Left ventricle myocardium inferior (tissue), 1 donor: Measurements from ENCODE around the gene DEPDC5. TPM values are rescaled to one million over a fixed set of nuclear protein-coding genes. Genes with fewer than 3 reads are reported as not detected.

Experiments used
- DNase-seq: peaks from one replicate; pipeline ENCODE4 v3.0.0-alpha.2; 2020
- H3K27ac ChIP-seq: fragments of 200-600 bp; replicated peaks from 2 replicates; pipeline ENCODE4 v1.8.0; 2021
- H3K27me3 ChIP-seq: fragments of 200-600 bp; 2 replicates; pipeline ENCODE4 v1.8.0; 2021; ENCODE audit warnings: low read depth
- H3K36me3 ChIP-seq: fragments of 200-600 bp; 2 replicates; pipeline ENCODE4 v1.8.0; 2021
- H3K4me1 ChIP-seq: fragments of 200-600 bp; 2 replicates; pipeline ENCODE4 v1.8.0; 2021
- H3K4me3 ChIP-seq: fragments of 200-600 bp; 2 replicates; pipeline ENCODE4 v1.8.0; 2021; ENCODE audit warnings: mild to moderate bottlenecking, moderate library complexity
- H3K9me3 ChIP-seq: fragments of 200-600 bp; replicated peaks from 2 replicates; pipeline ENCODE4 v1.8.0; 2021
- CTCF ChIP-seq: fragments of 200-600 bp; IDR thresholded peaks from 2 replicates; pipeline ENCODE4 v1.8.0; 2021; ENCODE audit warnings: antibody characterized with exemption, mild to moderate bottlenecking, borderline replicate concordance
- intact Hi-C: fragments of 100-400 bp; cut with micrococcal nuclease; formaldehyde crosslinking; loops from one replicate; pipeline ENCODE4 v1.11.0; 2022
- total RNA-seq: library from RNA; stranded (reverse); fragmentation: NEBNext Ultra II Directional; extraction: Animal tissue kit (Norgen Biotek cat#: 25700); gene quantifications from one replicate; pipeline ENCODE4 v1.2.1, GENCODE V29; 2021
- donor health status: DM: no; HTN: yes; CAD: no; lungs with severe emphysema.

Gene DEPDC5
- total RNA-seq, 1 donor from 2014 or later, result 11.4 TPM

- no peaks in the 10 kb centered on the region for H3K27me3 ChIP-seq
- no peak for TF ChIP-seq CTCF
- no peaks in the 10 kb centered on the region for H3K4me1 ChIP-seq
- H3K36me3 ChIP-seq, result peaks cover 48% of the 10 kb centered on the region
- no peaks in the 10 kb centered on the region for H3K9me3 ChIP-seq
- DNase-seq, result no peak
- H3K4me3 ChIP-seq, result no peak overlapping the region
- H3K27ac ChIP-seq, result no peak overlapping the region
- intact Hi-C loops, result no loop called here
Measured at GRCh38 chr22:31893460-31893859, 139.6 kb downstream of the DEPDC5 start.

GRCh38 chr22:31895411-31896123, 141.7 kb downstream of the DEPDC5 start:
- H3K27me3 ChIP-seq, result no peaks in the 10 kb centered on the region
- H3K4me1 ChIP-seq, result no peaks in the 10 kb centered on the region
- intact Hi-C loops, result no loop called here
- no peaks in the 10 kb centered on the region for H3K9me3 ChIP-seq
- H3K36me3 ChIP-seq, result peaks cover 46% of the 10 kb centered on the region
- no peak overlapping the region for H3K27ac ChIP-seq
- no peak for DNase-seq
- no peak for TF ChIP-seq CTCF
- H3K4me3 ChIP-seq, result no peak overlapping the region

- peaks cover 46% of the 10 kb centered on the region for H3K36me3 ChIP-seq
- H3K4me1 ChIP-seq, result no peaks in the 10 kb centered on the region
- no peak overlapping the region for H3K27ac ChIP-seq
- H3K27me3 ChIP-seq, result no peaks in the 10 kb centered on the region
- TF ChIP-seq CTCF, result no peak
- DNase-seq, result no peak
- H3K4me3 ChIP-seq, result no peak overlapping the region
- H3K9me3 ChIP-seq, result no peaks in the 10 kb centered on the region
- intact Hi-C loops, result no loop called here
Measured at GRCh38 chr22:31896472-31896871, 142.7 kb downstream of the DEPDC5 start.

GRCh38 chr22:31897842-31898805, 144.3 kb downstream of the DEPDC5 start:
- intact Hi-C loops, result no loop called here
- no peak for TF ChIP-seq CTCF
- peaks cover 56% of the 10 kb centered on the region for H3K36me3 ChIP-seq
- no peak for DNase-seq
- no peaks in the 10 kb centered on the region for H3K27me3 ChIP-seq
- H3K4me1 ChIP-seq, result no peaks in the 10 kb centered on the region
- no peak overlapping the region for H3K27ac ChIP-seq
- H3K4me3 ChIP-seq, result no peak overlapping the region
- no peaks in the 10 kb centered on the region for H3K9me3 ChIP-seq

- TF ChIP-seq CTCF, result no peak
- H3K27ac ChIP-seq, result no peak overlapping the region
- no peaks in the 10 kb centered on the region for H3K27me3 ChIP-seq
- no peak for DNase-seq
- no peak overlapping the region for H3K4me3 ChIP-seq
- intact Hi-C loops, result no loop called here
- no peaks in the 10 kb centered on the region for H3K9me3 ChIP-seq
- H3K36me3 ChIP-seq, result peaks cover 50% of the 10 kb centered on the region
- H3K4me1 ChIP-seq, result no peaks in the 10 kb centered on the region
Measured at GRCh38 chr22:31898926-31899325, 145.1 kb downstream of the DEPDC5 start.
